Measurements from ENCODE around the gene RETSAT. TPM values are rescaled to one million over a fixed set of nuclear protein-coding genes. Genes with fewer than 3 reads are reported as not detected.

The RETSAT gene
- total and polyA plus RNA-seq, 2 of the 4 experiments (the other 2 are of a cell fraction) = 25.6 to 32.3 TPM

DNA sequence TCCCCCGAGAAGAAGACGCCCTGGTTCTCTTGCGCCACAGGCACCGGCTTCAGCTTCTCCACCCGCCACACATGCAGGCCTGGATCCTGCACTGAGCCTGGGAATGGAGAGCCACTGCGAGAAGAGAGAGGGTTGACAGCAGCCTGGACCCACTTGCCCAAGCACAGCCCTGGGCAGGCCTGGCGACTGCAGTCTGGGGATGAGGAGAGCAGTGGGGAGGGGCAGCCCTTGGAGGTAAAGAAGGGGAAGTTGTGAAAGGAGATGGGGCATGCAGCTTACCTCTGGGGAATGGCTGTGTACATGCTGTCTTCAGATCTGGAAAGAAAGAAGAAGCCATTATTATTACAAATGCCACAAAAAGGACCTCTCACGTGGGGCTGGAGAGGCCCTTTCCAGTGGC is 47.5 kb upstream of the RETSAT start:
- Histone ChIP-seq H3K27ac (ENCODE audit: insufficient read depth, low read length) (no peak overlapping the region), H3K79me1 (ENCODE audit: low read depth in 1 of 2, low read length in 2 of 2) (peaks cover 5 to 13% of the 10 kb centered on the region in 2 experiments; a peak in 3 of 4 replicates), H3K9me1 (ENCODE audit: insufficient read depth, low read length) (no peaks in the 10 kb centered on the region), H3K4me3 (ENCODE audit: insufficient read depth, low read depth, low read length) (no peak overlapping the region), H2BK5ac (ENCODE audit: low read depth, low read length, poor library complexity, severe bottlenecking) (no peak overlapping the region), H2BK120ac (ENCODE audit: low read depth, low read length) (no peak overlapping the region), H3K36me3 (ENCODE audit: control insufficient read depth, insufficient read depth, low read length) (peaks cover 14% of the 10 kb centered on the region), H3K9me3 (ENCODE audit: control insufficient read depth, insufficient read depth, low read length) (no peaks in the 10 kb centered on the region), H3K14ac (replicated peaks; ENCODE audit: low read depth, low read length) (no peak overlapping the region), H3K27me3 (ENCODE audit: control insufficient read depth, insufficient read depth, low read length) (no peaks in the 10 kb centered on the region), H3K4me1 (ENCODE audit: control insufficient read depth, insufficient read depth, low read length) (peaks cover 5% of the 10 kb centered on the region; the same call in 1 of the 2 replicates), H3K18ac (ENCODE audit: low read depth, low read length) (no peak overlapping the region), H2AFZ (replicated peaks; ENCODE audit: low read length, poor library complexity) (no peak overlapping the region), H2AK9ac (replicated peaks; ENCODE audit: low read depth, low read length, poor library complexity) (no peak overlapping the region), H3K4me2 (ENCODE audit: low read depth, low read length) (no peak overlapping the region), H4K91ac (ENCODE audit: insufficient read depth, low read depth, low read length) (no peak overlapping the region), H2AK5ac (ENCODE audit: low read depth, low read length) (no peak overlapping the region), H4K20me1 (ENCODE audit: insufficient read depth, low read length) (no peaks in the 10 kb centered on the region; the same call in 1 of the 2 replicates), H3K56ac (ENCODE audit: extremely low read depth, insufficient read depth, low read length) (no peak overlapping the region), H2BK20ac (ENCODE audit: low read depth, low read length) (no peak overlapping the region), H3K4ac (ENCODE audit: low read depth, low read length) (no peak overlapping the region), H4K8ac (ENCODE audit: low read depth in 2 of 2, low read length in 2 of 2) (no peak overlapping the region), H3K23ac (ENCODE audit: low read depth, low read length) (no peak overlapping the region), H3K9ac (ENCODE audit: low read depth, low read length) (no peak overlapping the region), H2BK15ac (ENCODE audit: low read depth, low read length) (no peak overlapping the region), H4K5ac (ENCODE audit: low read depth, low read length) (no peak overlapping the region)
- dilution Hi-C loops (cut with HindIII; ENCODE audit: low sequenced_read_pairs, unreplicated experiment) = no loop called here
- ATAC-seq (ENCODE audit: low read depth) (no peak), DNase-seq (no peak)
- 67% methylated on average over 4 of the region's 8 CpGs; no CpG with 5 or more reads in 1 of the 2 experiments for WGBS, 2 experiments (ENCODE audit: extremely low coverage in 2 of 2, insufficient read length in 1 of 2)
- POLR2A ChIA-PET (ENCODE audit: unreplicated experiment) = no interaction called here
- in situ Hi-C loops (cut with MboI; ENCODE audit: low sequenced_read_pairs) = no loop called here
- TF ChIP-seq NFE2L2 (IDR thresholded peaks at IDR 0.05; ENCODE audit: low read depth, low read length) (no peak), MXI1 (IDR thresholded peaks at IDR 0.05; ENCODE audit: borderline replicate concordance, low read depth, low read length) (no peak), RFX5 (IDR thresholded peaks at IDR 0.05; ENCODE audit: low read depth, low read length) (no peak), SMC3 (IDR thresholded peaks at IDR 0.05; ENCODE audit: low read depth, low read length) (no peak), BHLHE40 (IDR thresholded peaks at IDR 0.05; ENCODE audit: low read depth, low read length) (no peak), MAFK (IDR thresholded peaks at IDR 0.05; ENCODE audit: low read depth, low read length) (no peak), MAZ (IDR thresholded peaks at IDR 0.05; ENCODE audit: borderline replicate concordance, low read depth, low read length) (no peak), POLR2A (IDR thresholded peaks at IDR 0.05; ENCODE audit: low read depth, low read length) (no peak), CEBPB (IDR thresholded peaks at IDR 0.05; ENCODE audit: low read depth, low read length) (no peak), FOS (IDR thresholded peaks at IDR 0.05; ENCODE audit: low read depth, low read length) (no peak), CHD1 (IDR thresholded peaks at IDR 0.05; ENCODE audit: low read depth, low read length) (no peak), RCOR1 (IDR thresholded peaks at IDR 0.05; ENCODE audit: insufficient replicate concordance, low read length) (no peak)
- TF ChIP-seq, protein P1, sequence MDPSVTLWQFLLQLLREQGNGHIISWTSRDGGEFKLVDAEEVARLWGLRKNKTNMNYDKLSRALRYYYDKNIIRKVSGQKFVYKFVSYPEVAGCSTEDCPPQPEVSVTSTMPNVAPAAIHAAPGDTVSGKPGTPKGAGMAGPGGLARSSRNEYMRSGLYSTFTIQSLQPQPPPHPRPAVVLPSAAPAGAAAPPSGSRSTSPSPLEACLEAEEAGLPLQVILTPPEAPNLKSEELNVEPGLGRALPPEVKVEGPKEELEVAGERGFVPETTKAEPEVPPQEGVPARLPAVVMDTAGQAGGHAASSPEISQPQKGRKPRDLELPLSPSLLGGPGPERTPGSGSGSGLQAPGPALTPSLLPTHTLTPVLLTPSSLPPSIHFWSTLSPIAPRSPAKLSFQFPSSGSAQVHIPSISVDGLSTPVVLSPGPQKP (IDR thresholded peaks at IDR 0.05; ENCODE audit: borderline replicate concordance, low read depth, low read length) = no peak
- TF ChIP-seq, protein P2, sequence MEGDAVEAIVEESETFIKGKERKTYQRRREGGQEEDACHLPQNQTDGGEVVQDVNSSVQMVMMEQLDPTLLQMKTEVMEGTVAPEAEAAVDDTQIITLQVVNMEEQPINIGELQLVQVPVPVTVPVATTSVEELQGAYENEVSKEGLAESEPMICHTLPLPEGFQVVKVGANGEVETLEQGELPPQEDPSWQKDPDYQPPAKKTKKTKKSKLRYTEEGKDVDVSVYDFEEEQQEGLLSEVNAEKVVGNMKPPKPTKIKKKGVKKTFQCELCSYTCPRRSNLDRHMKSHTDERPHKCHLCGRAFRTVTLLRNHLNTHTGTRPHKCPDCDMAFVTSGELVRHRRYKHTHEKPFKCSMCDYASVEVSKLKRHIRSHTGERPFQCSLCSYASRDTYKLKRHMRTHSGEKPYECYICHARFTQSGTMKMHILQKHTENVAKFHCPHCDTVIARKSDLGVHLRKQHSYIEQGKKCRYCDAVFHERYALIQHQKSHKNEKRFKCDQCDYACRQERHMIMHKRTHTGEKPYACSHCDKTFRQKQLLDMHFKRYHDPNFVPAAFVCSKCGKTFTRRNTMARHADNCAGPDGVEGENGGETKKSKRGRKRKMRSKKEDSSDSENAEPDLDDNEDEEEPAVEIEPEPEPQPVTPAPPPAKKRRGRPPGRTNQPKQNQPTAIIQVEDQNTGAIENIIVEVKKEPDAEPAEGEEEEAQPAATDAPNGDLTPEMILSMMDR (conservative IDR thresholded peaks at IDR 0.05; ENCODE audit: low read depth, low read length) = no peak
- intact Hi-C loops (cut with micrococcal nuclease) = no loop called here
- no TSS peak for BruUV-seq (replicated peaks)
- CTCF ChIA-PET = no interaction called here

Measured in IMR-90 (cell line).